ENCODE results near the gene AQP7.
"Not testable (repeated sequence)": the region's sequence is repeated elsewhere in the genome, so short reads cannot be mapped to it uniquely, and the experiment has no call there.

GRCh38 chr9:33395159-33395879 is 7.0 kb downstream of the AQP7 start:
- TF ChIP-seq, protein P1, sequence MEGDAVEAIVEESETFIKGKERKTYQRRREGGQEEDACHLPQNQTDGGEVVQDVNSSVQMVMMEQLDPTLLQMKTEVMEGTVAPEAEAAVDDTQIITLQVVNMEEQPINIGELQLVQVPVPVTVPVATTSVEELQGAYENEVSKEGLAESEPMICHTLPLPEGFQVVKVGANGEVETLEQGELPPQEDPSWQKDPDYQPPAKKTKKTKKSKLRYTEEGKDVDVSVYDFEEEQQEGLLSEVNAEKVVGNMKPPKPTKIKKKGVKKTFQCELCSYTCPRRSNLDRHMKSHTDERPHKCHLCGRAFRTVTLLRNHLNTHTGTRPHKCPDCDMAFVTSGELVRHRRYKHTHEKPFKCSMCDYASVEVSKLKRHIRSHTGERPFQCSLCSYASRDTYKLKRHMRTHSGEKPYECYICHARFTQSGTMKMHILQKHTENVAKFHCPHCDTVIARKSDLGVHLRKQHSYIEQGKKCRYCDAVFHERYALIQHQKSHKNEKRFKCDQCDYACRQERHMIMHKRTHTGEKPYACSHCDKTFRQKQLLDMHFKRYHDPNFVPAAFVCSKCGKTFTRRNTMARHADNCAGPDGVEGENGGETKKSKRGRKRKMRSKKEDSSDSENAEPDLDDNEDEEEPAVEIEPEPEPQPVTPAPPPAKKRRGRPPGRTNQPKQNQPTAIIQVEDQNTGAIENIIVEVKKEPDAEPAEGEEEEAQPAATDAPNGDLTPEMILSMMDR (conservative IDR thresholded peaks at IDR 0.05 in 1 of 2, IDR thresholded peaks at IDR 0.05 in 1 of 2; ENCODE audit: low read depth in 1 of 2, low read length in 2 of 2), result not testable (repeated sequence)
- TF ChIP-seq EZH2 (IDR thresholded peaks at IDR 0.05; ENCODE audit: low read length, missing control alignments), result not testable (repeated sequence)
